Measurements from ENCODE around the gene ILF3.

Gene ILF3

DNA sequence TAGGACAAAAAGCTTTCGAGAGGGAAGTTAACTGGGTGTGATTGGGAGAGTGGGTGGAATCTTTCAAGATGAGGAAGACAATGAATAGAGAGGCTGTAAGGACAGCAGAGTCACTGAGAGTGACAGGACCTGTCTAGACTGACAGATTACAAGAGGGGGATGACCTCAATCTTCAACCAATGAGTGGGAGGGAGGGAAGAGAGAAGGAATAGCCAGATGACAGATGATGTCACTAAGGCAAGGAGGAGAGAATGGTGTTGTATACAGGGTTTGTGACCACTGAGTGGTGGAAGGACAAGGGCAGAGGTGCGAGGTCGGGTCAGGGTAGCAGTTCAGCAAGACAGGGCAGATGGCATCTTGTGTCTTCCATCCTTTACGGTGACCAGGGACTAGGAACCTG, 5.8 kb upstream of the ILF3 start:
- no peak for DNase-seq
- in situ Hi-C loops (cut with HindIII; ENCODE audit: low pct_ligation_motif_present, low sequenced_read_pairs), result no loop called here
- Histone ChIP-seq H3K36me3 (replicated peaks) (peaks cover 2% of the 10 kb centered on the region), H3K4me3 (ENCODE audit: low read depth, low read length) (no peak overlapping the region), H3K27ac (no peak overlapping the region), H3K27me3 (replicated peaks) (no peaks in the 10 kb centered on the region)
- TF ChIP-seq, protein P1, sequence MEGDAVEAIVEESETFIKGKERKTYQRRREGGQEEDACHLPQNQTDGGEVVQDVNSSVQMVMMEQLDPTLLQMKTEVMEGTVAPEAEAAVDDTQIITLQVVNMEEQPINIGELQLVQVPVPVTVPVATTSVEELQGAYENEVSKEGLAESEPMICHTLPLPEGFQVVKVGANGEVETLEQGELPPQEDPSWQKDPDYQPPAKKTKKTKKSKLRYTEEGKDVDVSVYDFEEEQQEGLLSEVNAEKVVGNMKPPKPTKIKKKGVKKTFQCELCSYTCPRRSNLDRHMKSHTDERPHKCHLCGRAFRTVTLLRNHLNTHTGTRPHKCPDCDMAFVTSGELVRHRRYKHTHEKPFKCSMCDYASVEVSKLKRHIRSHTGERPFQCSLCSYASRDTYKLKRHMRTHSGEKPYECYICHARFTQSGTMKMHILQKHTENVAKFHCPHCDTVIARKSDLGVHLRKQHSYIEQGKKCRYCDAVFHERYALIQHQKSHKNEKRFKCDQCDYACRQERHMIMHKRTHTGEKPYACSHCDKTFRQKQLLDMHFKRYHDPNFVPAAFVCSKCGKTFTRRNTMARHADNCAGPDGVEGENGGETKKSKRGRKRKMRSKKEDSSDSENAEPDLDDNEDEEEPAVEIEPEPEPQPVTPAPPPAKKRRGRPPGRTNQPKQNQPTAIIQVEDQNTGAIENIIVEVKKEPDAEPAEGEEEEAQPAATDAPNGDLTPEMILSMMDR (IDR thresholded peaks at IDR 0.05; ENCODE audit: low read depth, low read length, missing control alignments), result no peak

DNA sequence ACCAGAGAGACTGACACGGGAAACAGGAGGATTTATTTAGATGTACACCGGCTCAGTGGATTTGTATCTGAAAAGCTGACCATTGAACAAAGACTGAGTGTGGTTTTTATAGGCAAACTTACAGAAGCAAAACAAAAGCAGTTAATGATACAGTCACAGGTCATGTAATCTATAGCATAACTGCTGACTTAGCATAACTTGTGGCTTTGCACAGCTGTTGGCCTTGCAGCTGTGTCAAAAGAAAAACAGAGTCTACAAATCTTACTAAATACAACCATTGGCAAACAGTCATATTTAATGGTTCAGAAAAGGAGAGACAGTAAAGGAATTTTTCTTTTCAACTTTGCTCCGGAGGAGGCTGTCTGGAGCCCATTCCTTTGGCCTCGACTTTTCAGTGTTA, 2.3 kb upstream of the ILF3 start:
- H3K27me3 ChIP-seq (replicated peaks), result no peaks in the 10 kb centered on the region
- in situ Hi-C loops (cut with HindIII; ENCODE audit: low pct_ligation_motif_present, low sequenced_read_pairs), result no loop called here
- DNase-seq, result no peak
- no peaks in the 10 kb centered on the region for H3K36me3 ChIP-seq (replicated peaks)
- TF ChIP-seq, protein P1 (IDR thresholded peaks at IDR 0.05; ENCODE audit: low read depth, low read length, missing control alignments), result no peak
- no peak overlapping the region for H3K27ac ChIP-seq
- H3K4me3 ChIP-seq (ENCODE audit: low read depth, low read length), result no peak overlapping the region

DNA sequence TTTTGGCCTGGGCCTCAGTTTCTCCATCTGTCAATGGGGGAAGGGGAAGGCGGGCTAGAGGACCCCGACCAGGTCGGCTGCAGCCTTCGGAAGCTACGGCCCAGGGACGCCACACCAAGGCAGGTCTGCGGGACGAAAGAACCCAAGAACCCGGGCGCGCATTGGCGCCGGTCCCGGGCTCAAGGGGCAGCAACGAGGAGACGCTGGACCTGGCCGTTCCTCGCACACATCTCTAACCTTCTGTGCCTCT, 739 bp upstream of the ILF3 start:
- Histone ChIP-seq H3K27me3 (replicated peaks) (no peaks in the 10 kb centered on the region), H3K36me3 (replicated peaks) (no peaks in the 10 kb centered on the region), H3K27ac (peak overlapping the region; percentile 91), H3K4me3 (ENCODE audit: low read depth, low read length) (peak overlapping the region; percentile 95)
- no peak for DNase-seq
- TF ChIP-seq, protein P1 (IDR thresholded peaks at IDR 0.05; ENCODE audit: low read depth, low read length, missing control alignments), result no peak
- in situ Hi-C loops (cut with HindIII; ENCODE audit: low pct_ligation_motif_present, low sequenced_read_pairs), result no loop called here

DNA sequence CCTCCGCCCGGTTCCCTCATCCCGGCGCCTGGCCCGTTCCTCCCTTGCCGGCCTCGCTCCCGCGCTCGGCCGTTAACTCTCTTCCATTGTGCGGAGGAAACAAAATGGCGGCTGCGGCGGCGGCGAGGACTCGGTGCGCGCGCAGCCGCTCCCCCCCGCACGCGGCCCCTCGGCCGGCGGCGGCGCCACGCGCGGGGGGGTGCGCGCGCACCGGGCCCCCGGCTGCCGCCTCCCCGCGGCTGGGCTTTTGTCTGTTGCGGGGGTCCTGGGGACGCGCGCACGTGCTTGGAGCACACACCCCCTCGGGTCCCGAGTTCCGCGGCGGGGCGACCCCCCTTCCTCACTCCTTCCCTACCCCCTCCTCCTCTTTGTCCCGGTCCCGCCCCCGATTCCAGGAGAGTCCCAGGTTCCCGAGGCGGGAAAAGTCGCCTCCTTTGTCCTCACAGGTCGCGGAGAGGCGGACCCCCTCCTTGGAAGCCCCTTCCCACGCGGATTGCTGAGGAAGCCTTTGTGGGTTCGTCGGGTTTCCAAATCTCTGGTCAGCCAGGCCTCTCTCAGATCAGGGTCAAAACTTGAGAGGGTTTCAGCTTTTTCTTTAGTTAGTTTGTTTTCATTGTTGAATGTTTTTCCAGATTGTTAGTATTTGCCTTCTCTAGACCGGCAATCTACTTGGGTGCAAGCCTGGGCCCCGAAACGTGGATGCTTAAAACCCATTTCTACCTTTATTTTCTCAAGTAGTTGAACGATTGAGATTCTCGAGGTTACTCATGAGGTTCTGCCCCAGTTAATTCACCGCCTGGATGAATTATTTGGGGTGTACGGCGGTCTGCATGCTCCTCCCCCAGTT, 687 bp downstream of the ILF3 start:
- Histone ChIP-seq H3K27me3 (replicated peaks) (no peaks in the 10 kb centered on the region), H3K27ac (peak overlapping the region; percentile 91), H3K36me3 (replicated peaks) (no peaks in the 10 kb centered on the region), H3K4me3 (ENCODE audit: low read depth, low read length) (peak overlapping the region; percentile 95)
- no peak for DNase-seq
- in situ Hi-C loops (cut with HindIII; ENCODE audit: low pct_ligation_motif_present, low sequenced_read_pairs), result no loop called here
- TF ChIP-seq, protein P1 (IDR thresholded peaks at IDR 0.05; ENCODE audit: low read depth, low read length, missing control alignments), result no peak

DNA sequence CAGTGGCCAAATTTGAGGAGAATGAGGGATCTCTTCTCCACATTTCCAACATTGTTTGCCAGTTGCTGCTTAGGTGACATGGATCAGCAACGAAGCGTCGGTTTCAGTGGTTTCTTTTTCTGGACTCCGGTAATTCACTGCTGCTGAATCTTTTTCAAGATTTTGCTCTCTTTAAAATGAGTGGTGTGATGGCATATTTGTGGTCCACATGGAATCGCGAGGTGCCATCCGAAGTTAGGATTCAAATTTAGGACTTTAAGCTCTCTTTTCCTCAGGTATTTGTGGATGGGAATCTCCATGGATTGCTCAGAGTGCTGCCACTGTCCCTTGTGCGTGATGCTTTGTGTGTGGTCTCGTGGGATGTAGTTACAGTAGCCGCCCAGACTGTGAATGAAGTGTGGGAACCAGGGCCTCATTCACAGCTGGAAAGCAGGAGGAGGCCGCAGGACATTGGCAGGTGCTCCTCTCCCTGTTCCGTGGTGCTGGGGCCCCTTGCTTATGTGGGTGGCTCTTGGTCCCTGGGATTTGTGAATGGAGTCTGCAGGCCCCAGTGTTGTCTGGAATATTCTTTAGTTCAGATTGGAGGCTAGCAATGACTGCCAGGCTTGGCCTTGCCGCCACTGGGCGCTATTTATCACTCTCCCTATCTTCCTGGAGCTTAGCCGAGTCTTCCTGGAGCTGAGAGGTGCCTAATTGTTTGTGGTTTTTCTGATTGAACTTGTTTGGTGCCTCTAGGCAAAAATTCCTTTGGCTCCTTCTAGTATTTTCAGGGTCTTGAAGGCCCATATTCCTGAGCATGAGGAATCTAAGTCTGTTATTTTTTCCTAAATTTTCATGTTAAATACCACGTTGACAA, 1.5 kb downstream of the ILF3 start:
- Histone ChIP-seq H3K4me3 (ENCODE audit: low read depth, low read length) (peak overlapping the region; percentile 95), H3K27me3 (replicated peaks) (no peaks in the 10 kb centered on the region), H3K36me3 (replicated peaks) (no peaks in the 10 kb centered on the region), H3K27ac (peak overlapping the region; percentile 91)
- TF ChIP-seq, protein P1 (IDR thresholded peaks at IDR 0.05; ENCODE audit: low read depth, low read length, missing control alignments), result peak; percentile 37
- DNase-seq, result peak; percentile 41
- in situ Hi-C loops (cut with HindIII; ENCODE audit: low pct_ligation_motif_present, low sequenced_read_pairs), result no loop called here
